AG09319 (cell line): ENCODE results near the gene LY6G5C.

ENCODE experiments used
- DNase-seq: peaks from one replicate; pipeline ENCODE4 v3.0.0-alpha.2; 2010; ENCODE audit warnings: low read depth; ENCODE audit errors: extremely low read depth
- TF ChIP-seq, protein P1 (sequence below): IDR thresholded peaks from 2 replicates; pipeline ENCODE4 v1.5.1; 2011; ENCODE audit warnings: low read depth, mild to moderate bottlenecking, inconsistent platforms, low read length, moderate library complexity

LY6G5C gene

DNA sequence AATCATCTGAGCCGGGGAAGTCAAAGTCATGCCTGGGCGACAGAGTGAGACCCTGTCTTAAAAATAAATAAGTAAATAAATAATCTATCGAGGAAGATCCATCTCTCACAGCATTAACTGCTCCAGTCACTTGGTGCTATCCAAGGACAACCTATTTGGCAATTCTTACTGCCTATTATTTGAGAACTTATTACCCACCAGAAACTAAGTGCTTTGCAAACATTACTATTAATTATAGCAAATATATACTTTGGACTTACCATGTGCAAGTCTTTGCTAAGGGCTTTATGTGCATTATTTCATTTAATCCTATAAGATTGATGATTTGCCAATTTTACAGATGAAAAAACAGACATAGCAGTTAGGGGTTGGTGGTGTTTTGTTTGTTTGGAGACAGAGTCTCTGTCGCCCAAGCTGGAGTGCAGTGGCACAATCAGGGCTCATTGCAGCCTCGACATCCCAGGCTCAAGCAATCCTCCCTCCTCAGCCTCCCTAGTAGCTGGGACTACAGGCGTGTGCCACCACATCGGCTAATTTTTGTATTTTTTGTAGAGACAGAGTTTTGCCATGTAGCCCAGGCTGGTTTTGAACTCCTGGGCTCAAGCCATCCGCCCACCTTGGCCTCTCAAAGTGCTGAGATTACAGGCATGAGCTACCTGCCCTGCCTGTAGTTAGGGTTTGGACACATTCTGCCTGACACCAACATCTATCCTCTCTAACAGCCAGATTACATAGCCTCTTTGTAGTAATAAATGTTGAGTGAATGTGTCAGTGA lies 26.1 kb downstream of the LY6G5C start:
- DNase-seq: no peak
- TF ChIP-seq, protein P1, sequence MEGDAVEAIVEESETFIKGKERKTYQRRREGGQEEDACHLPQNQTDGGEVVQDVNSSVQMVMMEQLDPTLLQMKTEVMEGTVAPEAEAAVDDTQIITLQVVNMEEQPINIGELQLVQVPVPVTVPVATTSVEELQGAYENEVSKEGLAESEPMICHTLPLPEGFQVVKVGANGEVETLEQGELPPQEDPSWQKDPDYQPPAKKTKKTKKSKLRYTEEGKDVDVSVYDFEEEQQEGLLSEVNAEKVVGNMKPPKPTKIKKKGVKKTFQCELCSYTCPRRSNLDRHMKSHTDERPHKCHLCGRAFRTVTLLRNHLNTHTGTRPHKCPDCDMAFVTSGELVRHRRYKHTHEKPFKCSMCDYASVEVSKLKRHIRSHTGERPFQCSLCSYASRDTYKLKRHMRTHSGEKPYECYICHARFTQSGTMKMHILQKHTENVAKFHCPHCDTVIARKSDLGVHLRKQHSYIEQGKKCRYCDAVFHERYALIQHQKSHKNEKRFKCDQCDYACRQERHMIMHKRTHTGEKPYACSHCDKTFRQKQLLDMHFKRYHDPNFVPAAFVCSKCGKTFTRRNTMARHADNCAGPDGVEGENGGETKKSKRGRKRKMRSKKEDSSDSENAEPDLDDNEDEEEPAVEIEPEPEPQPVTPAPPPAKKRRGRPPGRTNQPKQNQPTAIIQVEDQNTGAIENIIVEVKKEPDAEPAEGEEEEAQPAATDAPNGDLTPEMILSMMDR: no peak

GRCh38 chr6:31652925-31653724 lies 27.7 kb downstream of the LY6G5C start:
- TF ChIP-seq, protein P1: peak; percentile 9
- no peak for DNase-seq

DNA sequence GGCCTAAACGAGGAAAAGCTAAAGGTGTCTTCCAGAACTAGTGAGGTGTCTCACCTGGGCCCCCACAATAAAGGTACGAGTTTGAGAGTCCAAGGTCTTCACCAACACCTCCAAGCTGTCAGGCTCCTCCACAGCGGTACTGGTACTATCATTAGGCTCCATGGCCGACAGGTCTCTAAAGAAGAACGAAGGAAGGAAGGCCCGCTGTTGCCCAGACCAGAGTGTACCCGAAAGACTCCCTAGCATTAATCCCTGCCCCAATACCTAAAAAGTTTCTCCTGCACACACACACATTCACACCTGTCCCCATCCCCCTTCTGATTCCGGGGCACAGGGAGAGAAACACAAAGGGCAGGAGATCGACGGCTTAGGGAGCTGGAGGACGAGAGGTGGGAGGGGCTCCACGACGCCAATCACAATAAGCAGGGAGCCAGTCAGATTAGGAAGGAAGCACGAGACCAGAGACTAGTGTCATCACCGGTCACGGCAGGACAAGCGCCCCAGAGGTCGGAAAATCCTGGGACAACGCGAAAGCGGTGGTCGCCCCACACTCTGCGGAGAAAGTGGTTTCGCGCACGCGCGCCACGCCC lies 29.2 kb downstream of the LY6G5C start:
- TF ChIP-seq, protein P1: no peak
- peak; percentile 53 for DNase-seq

DNA sequence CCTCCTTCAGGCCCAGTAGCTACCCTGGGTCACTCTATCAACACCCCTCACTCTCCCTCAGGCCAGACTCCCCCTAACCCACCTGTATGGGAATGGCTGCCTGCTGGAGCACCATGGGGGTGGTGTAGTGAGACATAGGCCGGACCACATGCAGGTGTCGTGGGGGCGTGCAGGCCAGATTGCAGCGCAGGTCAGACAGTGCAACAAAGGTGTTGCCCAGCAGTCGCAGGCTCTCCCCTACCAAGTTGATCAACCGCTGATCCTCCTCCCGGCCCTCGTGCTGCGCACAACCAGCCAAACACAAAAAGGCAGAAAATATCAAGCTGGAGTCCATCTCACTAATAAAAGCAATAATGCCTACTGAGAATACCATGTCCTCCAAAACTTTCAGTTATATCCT lies 35.5 kb downstream of the LY6G5C start:
- no peak for DNase-seq
- TF ChIP-seq, protein P1: no peak

- TF ChIP-seq, protein P1: no peak
- DNase-seq: no peak
These were observed 36.9 kb downstream of the LY6G5C start for GRCh38 chr6:31643818-31644454.

- no peak for DNase-seq
- TF ChIP-seq, protein P1: no peak
These were observed 37.9 kb downstream of the LY6G5C start for GRCh38 chr6:31642798-31643570.
